HG03432 (cell line): ENCODE results near the gene ZNF260.
"Not testable (repeated sequence)": the region's sequence is repeated elsewhere in the genome, so short reads cannot be mapped to it uniquely, and the experiment has no call there.

Experiments
- ATAC-seq: cut with Tn5 transposase; IDR thresholded peaks from one replicate; pipeline ENCODE4 v1.9.1; 2021; ENCODE audit warnings: mild to moderate bottlenecking, moderate library complexity; ENCODE audit not compliant: unreplicated experiment

ZNF260 gene

DNA sequence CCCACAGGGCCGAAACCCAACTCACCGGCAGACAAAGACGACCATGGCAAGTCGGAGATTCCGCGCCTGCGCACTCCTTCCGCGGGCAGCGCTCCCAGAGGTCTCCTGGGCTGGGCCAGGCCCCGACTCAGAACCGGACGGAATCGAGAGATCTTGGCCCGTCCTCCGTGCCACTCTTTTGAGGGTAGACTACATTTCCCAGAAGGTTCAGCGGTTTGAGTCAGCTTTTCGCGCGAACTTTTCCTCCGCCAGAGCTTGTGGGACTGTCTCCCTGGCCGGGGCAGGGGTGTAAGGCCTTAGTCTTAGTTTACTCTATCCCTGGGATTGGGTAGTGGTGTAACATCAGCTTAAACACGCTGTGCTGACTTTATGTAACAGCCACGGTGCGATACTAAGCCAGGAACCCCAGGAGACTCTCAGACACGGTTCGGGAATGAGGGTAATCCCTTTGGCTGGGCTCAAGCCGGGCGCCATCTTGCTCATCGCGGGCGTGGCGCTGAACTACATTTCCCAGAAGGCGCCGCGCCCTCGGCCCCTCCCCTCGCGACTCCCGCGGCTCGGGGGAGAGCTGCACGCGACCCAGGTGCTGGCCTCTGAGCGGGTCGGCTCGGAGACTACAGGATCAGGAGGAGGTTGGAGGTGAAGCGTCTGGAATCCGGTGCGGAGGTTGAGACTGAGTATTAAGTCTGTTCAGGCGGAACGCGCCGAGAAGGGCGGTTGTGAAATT lies at the start of gene ZNF260:
TSS of gene ZNF260 (minus strand) at position 78 of the 727 bp plus-strand sequence. CDS start 13,033 bp downstream, outside the sequence.
- peak; percentile 88 for ATAC-seq

GRCh38 chr19:36577271-36577996 lies 49.4 kb upstream of the ZNF260 start:
- no peak for ATAC-seq

GRCh38 chr19:36574741-36575140 lies 46.7 kb upstream of the ZNF260 start:
- no peak for ATAC-seq

GRCh38 chr19:36573895-36574720 lies 46.0 kb upstream of the ZNF260 start:
- ATAC-seq, result no peak

DNA sequence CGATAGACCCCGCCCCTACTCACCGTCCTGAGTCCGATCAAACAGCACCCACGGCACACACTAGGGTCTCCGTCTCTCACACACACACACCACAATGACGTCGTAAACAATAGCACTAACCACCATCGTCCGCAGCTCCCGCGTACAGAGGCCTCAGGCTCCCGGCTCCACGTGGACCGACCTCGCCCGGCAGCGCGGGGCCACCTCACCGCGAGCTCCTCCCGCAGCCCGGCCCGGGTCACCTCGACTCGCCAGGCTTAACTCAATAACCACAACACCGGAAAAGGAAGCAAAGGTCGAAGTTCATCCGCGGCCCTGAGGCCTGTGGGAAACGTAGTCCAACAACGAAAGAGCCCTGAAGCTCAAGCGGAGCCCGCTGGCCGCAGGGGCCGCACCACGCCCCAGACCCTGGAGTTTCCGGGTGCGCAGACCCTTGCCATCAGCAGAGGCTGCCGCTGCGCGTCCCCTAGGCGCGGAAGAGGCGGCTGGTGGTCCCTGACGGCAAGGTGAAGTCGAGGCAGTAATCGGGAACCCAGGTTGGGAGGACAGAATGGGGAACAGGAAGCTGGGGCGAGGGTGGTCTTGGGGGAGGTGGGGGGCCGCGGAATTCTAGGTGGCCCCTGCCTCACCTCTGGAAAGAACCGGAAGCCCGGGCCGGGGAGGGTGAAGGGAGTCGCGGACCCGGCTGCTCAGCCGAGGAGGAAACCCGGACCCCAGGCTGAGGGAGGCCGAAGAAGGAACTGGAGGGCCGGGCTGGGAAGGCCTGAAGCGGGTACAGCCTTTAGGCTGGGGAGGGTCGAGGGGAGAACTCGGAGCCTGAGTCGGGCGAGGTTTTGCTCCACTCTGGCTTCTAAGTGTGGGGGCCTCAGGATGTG lies 45.2 kb upstream of the ZNF260 start, which contains the start of gene ZNF529:
TSS of gene ZNF529 (minus strand) at position 273 of the 875 bp plus-strand sequence. CDS start 946 bp downstream, outside the sequence.
- peak; percentile 92 for ATAC-seq

- ATAC-seq, result no peak
These were observed 44.5 kb upstream of the ZNF260 start for GRCh38 chr19:36572593-36573019.

DNA sequence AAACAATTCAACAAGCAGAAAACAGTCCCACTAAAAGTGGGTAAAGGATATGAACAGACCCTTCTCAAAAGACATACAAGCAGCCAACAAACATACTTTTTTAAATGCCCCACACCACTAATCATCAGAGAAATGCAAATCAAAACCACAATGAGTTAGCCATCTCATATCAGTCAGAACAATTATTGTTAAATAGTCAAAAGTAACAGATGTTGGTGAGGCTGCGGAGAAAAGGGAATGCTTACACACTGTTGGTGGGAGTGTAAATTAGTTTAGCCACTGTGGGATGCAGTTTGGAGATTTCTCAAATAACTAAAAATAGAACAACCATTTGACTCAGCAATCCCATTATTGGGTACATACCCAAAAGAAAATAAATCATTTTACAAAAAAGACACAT lies 36.3 kb upstream of the ZNF260 start:
- no peak for ATAC-seq

DNA sequence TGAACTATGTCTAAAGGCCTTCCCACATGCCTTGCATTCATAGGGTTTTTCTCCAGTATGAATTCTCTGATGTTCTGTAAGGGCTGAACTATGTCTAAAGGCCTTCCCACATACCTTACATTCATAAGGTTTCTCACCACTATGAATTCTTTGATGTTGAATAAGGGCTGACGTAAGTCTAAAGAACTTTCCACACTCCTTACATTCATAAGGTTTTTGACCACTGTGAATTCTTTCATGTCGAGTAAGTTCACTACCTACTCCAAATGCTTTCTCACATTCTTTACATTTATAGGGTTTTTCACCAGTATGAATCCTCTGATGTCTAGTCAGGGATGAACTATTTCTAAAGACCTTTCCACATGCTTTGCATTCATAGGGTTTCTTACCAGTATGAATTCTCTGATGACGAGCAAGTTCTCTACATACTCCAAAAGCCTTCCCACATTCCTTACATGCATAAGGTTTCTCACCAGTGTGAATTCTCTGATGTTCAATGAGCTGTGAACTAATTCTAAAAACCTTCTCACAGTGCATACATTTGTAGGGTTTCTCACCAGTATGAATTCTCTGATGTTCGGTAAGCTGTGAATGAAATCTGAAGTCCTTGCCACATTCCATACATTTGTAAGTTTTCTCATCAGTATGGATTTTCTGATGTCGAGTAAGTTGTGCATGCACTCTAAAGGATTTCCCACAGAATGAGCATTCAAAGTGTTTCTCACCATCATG lies 19.1 kb upstream of the ZNF260 start:
- no peak for ATAC-seq

DNA sequence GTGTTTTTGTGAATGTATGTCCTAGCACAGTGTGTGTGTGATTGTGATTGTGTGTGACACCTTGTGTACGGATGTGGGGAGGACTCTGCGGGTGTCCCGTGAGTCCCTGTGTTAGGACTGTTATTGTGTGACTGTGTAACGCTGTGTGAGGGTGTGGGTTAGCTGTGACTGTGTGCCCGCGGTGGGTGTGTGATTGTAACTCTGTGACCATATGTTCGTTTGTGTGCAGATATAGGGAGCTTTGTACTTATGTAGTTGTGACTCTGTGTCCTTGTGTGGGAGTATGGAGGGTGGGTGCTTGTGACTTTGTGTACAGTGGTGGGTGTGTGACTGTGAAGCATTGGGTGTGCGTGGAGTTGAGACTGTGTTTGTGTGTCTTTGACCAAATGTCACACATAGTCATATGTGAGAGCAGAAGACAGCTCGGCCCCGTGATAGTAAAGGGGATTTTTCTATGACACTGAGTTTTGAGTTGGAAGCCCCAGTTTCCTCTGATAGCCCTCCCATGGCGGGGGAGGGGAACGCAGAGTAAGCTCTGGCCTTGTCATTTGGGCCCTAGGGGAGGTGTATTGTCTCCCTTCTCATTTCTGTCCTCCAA lies 949 bp upstream of the ZNF260 start:
- ATAC-seq, result peak; percentile 17

GRCh38 chr19:36527873-36528193 lies 238 bp downstream of the ZNF260 start:
- ATAC-seq, result no peak

- ATAC-seq, result no peak
These were observed 730 bp downstream of the ZNF260 start for GRCh38 chr19:36527341-36527740.

DNA sequence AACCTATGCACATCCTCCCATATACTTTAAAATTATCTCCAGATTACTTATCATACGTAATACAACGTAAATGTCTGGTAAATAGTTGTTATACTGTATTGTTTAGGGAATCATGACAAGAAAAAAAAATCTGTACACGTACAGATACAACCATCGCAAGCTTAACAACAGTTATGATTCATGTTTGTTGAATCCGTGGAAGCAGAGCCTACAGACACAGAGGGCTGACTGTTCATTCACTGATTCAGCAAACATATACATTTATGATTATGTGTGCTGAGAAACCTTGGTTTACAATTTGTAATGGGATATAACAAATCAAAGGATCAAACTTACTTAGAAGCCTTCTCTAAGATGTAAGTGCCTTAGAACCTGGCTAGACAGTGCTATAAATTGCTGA lies 1.5 kb downstream of the ZNF260 start:
- no peak for ATAC-seq

DNA sequence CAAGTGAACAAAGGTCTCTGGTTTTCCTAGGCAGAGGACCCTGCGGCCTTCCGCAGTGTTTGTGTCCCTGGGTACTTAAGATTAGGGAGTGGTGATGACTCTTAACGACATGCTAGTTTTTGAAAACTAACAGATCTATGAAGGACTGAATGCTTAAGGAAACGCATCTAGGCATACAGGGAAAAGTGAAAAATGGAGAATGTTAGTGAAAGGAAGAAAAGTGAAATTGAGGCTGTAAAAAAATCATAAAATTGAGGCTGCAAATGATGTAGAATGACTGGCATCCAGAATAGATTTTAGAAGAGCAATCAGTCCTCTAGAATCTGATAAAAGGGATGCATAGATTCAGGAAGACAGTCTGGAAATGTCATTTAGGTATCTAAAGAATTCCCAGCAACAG lies 3.5 kb downstream of the ZNF260 start:
- ATAC-seq, result no peak

DNA sequence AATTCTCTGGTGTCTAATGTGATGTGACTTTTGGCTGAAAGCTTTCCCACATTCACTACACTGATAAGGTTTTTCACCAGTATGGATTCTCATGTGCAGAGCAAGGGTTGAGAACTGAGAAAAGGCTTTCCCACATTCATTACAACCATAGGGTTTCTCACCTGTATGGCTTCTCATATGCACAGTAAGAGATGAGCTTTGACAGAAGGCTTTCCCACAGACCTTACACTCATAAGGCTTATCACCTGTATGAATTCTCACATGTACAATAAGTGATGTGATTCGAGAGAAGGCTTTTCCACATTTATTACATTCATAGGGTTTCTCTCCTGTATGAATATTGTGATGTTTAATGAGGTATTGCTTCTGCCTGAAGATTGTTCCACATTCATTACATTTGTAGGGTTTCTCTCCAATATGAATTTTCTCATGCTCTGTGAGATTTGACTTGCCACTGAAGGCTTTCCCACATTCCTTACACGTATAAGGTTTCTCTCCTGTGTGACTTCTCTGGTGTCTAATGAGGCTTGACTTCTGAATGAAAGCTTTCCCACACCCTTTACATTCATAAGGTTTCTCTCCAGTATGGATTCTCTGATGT lies 14.0 kb downstream of the ZNF260 start:
- no peak for ATAC-seq

DNA sequence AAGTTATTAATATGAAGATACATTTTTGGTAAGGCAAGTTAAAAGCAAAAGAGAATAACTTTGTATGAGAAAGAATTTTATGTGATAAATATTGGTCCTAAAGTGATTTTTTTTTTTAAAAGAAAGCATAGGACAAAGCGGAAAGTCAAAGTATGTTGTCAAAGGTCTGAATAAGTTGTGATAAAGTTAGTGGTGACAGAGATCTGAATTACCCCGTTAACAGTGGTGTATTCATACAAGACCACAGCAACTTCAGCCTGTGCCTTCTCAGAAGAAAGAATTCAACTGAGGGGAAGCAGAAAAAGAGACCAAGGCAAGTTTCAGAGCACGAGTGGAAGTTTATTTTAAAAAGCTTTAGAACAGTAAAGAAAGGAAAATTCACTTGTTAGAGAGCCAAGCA lies 19.7 kb downstream of the ZNF260 start:
- ATAC-seq, result no peak

DNA sequence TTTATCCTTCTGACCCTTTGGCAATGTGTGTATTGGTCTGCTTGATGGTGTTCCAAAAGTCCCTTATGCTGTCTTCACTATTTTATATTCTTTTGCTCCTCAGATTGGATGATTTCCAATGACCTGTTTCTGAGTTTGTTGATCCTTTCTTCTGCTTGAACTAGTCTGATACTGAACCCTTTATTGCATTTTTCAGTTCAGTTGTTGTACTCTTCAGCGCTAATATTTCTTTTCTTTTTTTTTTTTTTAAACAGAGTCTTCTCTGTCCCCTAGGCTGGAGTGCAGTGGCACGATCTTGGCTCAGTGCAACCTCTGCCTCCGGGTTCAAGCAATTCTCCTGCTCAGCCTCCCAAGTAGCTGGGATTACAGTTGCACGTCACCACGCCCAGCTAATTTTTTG lies 26.1 kb downstream of the ZNF260 start:
- no peak for ATAC-seq

DNA sequence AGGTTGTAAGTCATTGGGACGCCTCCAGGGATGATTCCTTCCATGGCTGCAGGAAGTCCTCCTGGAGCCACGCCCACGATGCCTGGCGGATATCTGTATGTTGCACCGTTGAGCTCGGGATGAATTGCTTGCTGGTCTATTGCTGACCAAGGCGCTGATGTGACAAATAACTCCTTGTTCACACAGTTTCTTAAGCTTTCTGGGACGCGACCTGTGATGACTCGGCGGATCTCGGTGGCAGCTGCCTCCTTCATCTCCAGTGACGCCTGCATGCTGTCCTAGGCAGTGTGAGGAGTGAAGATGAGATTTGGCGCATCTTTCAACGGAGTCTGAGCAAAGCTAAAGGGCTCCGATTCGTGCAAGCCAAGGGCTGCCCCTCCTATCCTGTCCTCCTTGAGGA lies 31.1 kb downstream of the ZNF260 start:
- no peak for ATAC-seq

DNA sequence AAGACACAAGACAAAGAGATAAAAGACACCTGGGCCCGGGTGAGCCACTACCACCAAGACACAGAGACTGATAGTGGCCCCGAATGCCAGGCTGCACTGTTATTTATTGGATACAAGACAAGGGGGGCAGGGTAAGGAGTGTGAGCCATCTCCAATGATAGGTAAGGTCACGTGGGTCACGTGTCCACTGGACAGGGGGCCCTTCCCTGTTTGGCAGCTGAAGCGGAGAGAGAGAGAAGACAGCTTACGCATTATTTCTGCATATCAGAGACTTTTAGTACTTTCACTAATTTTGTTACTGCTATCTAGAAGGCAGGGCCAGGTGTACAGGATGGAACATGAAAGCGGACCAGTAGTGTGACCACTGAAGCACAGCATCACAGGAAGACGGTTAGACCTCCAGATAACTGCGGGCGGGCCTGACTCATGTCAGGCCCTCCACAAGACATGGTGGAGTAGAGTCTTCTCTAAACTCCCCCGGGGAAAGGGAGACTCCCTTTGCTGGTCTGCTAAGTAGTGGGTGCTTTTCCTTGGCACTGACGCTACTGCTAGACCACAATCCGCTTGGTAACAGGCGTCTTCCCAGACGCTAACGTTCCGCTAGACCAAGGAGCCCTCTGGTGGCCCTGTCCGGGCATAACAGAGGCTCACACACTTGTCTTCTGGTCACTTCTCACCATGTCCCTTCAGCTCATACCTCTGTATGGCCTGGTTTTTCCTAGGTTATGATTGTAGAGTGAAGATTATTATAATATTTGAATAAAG lies 35.2 kb downstream of the ZNF260 start:
- not testable (repeated sequence) for ATAC-seq
